ENCODE results near the gene DLX4.

DLX4 gene
- long read RNA-seq, donor 1: 0 reads
- long read RNA-seq, donor 2: 0 reads
- long read RNA-seq, donor 3: 0 reads
- long read RNA-seq, donor 4: 0 reads
- long read RNA-seq, donor 5: 0 reads
- long read RNA-seq, donor 6: 0 reads
- long read RNA-seq, donor 7: 0 reads
- long read RNA-seq, donor 8: 0 reads

GRCh38 chr17:49969134-49969759 is at the start of gene DLX4:
TSS of gene DLX4 (plus strand) at chr17:49969190. CDS start at chr17:49969469, 279 bp downstream.
- no peak for DNase-seq

GRCh38 chr17:49920030-49920769 is 48.8 kb upstream of the DLX4 start:
- no peak for DNase-seq

- no peak for DNase-seq
Measured at GRCh38 chr17:49922095-49922494, 46.9 kb upstream of the DLX4 start.

- no peak for DNase-seq
Measured at GRCh38 chr17:49924116-49924515, 44.9 kb upstream of the DLX4 start.

GRCh38 chr17:49924589-49924988 is 44.4 kb upstream of the DLX4 start:
- no peak for DNase-seq

- DNase-seq: no peak
Measured at GRCh38 chr17:49925921-49926320, 43.1 kb upstream of the DLX4 start.

- DNase-seq: no peak
Measured at GRCh38 chr17:49926886-49927285, 42.1 kb upstream of the DLX4 start.

GRCh38 chr17:49928126-49928800 is 40.7 kb upstream of the DLX4 start:
- no peak for DNase-seq

GRCh38 chr17:49928837-49929475 is 40.0 kb upstream of the DLX4 start:
- no peak for DNase-seq

GRCh38 chr17:49930880-49931279 is 38.1 kb upstream of the DLX4 start:
- no peak for DNase-seq

GRCh38 chr17:49931416-49932137 is 37.4 kb upstream of the DLX4 start:
- DNase-seq: no peak

- no peak for DNase-seq
Measured at GRCh38 chr17:49932138-49932723, 36.8 kb upstream of the DLX4 start.

- no peak for DNase-seq
Measured at GRCh38 chr17:49932901-49933300, 36.1 kb upstream of the DLX4 start.

GRCh38 chr17:49935526-49936210 is 33.3 kb upstream of the DLX4 start:
- DNase-seq: no peak

- no peak for DNase-seq
Measured at GRCh38 chr17:49936386-49936785, 32.6 kb upstream of the DLX4 start.

GRCh38 chr17:49939318-49939717 is 29.7 kb upstream of the DLX4 start:
- DNase-seq: no peak

GRCh38 chr17:49941427-49941826 is 27.6 kb upstream of the DLX4 start:
- DNase-seq: no peak

- no peak for DNase-seq
Measured at GRCh38 chr17:49942947-49943346, 26.0 kb upstream of the DLX4 start.

GRCh38 chr17:49944273-49944870 is 24.6 kb upstream of the DLX4 start:
- no peak for DNase-seq

GRCh38 chr17:49946208-49946607 is 22.8 kb upstream of the DLX4 start:
- no peak for DNase-seq
